ENCODE data around the gene RTL1.

RTL1 gene

GRCh38 chr14:100903672-100904185 is at the start of gene RTL1:
TSS of gene RTL1 (minus strand) at chr14:100903722. CDS start at chr14:100884788, 18,934 bp downstream.
- FAIRE-seq: no peak

GRCh38 chr14:100950024-100950423 is 46.5 kb upstream of the RTL1 start:
- no peak for FAIRE-seq

- no peak for FAIRE-seq
Measured at GRCh38 chr14:100944052-100944451, 40.5 kb upstream of the RTL1 start.

- FAIRE-seq: no peak
Measured at GRCh38 chr14:100930270-100930669, 26.7 kb upstream of the RTL1 start.

GRCh38 chr14:100915560-100915959 is 12.0 kb upstream of the RTL1 start:
- no peak for FAIRE-seq

GRCh38 chr14:100914597-100915021 is 11.1 kb upstream of the RTL1 start:
- no peak for FAIRE-seq

GRCh38 chr14:100911665-100912316 is 8.3 kb upstream of the RTL1 start:
- no peak for FAIRE-seq

GRCh38 chr14:100910888-100911664 is 7.6 kb upstream of the RTL1 start:
- no peak for FAIRE-seq

- FAIRE-seq: no peak
Measured at GRCh38 chr14:100909439-100909838, 5.9 kb upstream of the RTL1 start.

- no peak for FAIRE-seq
Measured at GRCh38 chr14:100907240-100907639, 3.7 kb upstream of the RTL1 start.

GRCh38 chr14:100906420-100906819 is 2.9 kb upstream of the RTL1 start:
- FAIRE-seq: no peak

- no peak for FAIRE-seq
Measured at GRCh38 chr14:100905166-100905565, 1.6 kb upstream of the RTL1 start.

- no peak for FAIRE-seq
Measured at GRCh38 chr14:100904307-100905087, 975 bp upstream of the RTL1 start.

GRCh38 chr14:100903134-100903468 is 421 bp downstream of the RTL1 start:
- no peak for FAIRE-seq

GRCh38 chr14:100902295-100903133 is 1.0 kb downstream of the RTL1 start:
- FAIRE-seq: no peak

- no peak for FAIRE-seq
Measured at GRCh38 chr14:100901391-100902183, 1.9 kb downstream of the RTL1 start.

GRCh38 chr14:100900837-100901390 is 2.6 kb downstream of the RTL1 start:
- no peak for FAIRE-seq

- FAIRE-seq: no peak
Measured at GRCh38 chr14:100899884-100900771, 3.4 kb downstream of the RTL1 start.

- no peak for FAIRE-seq
Measured at GRCh38 chr14:100898935-100899883, 4.3 kb downstream of the RTL1 start.

Data from G401.6 (cell line).